IgD-negative memory B cell (primary cell): ENCODE results near the gene RAC2. TPM values are rescaled to one million over a fixed set of nuclear protein-coding genes. Genes with fewer than 3 reads are reported as not detected.

Experiments
- H3K27ac Mint-ChIP-seq, 3 donors: one replicate each; pipeline ENCODE4 v1.8.0; 2020 to 2022; ENCODE audit warnings: mild to moderate bottlenecking in 3 of 3, mixed read lengths in 3 of 3, moderate library complexity in 1 of 3
- H3K27me3 Mint-ChIP-seq: one replicate; pipeline ENCODE4 v1.8.0; 2021; ENCODE audit warnings: mixed read lengths
- H3K36me3 Mint-ChIP-seq: one replicate; pipeline ENCODE4 v1.8.0; 2020; ENCODE audit warnings: mild to moderate bottlenecking, mixed read lengths
- H3K4me1 Mint-ChIP-seq, 3 donors: one replicate each; pipeline ENCODE4 v1.8.0; 2020 to 2022; ENCODE audit warnings: mixed read lengths in 3 of 3, mild to moderate bottlenecking in 1 of 3
- H3K4me3 Mint-ChIP-seq, 4 donors: one replicate each; pipeline ENCODE4 v1.8.0; 2020 to 2022; ENCODE audit warnings: mild to moderate bottlenecking in 4 of 4, mixed read lengths in 4 of 4, moderate library complexity in 3 of 4
- H3K9me3 Mint-ChIP-seq, 3 donors: one replicate each; pipeline ENCODE4 v1.8.0; 2020 to 2021; ENCODE audit warnings: mixed read lengths in 3 of 3, mild to moderate bottlenecking in 1 of 3
- polyA plus RNA-seq: library from polyadenylated mRNA; unstranded; fragments of 300-500 nt; fragmentation: Illumina TruSeq; gene quantifications from one replicate; pipeline ENCODE4 v1.2.3, GENCODE V29; 2021

RAC2 gene
- polyA plus RNA-seq, 1 donor from 2014 or later, result 1,067 TPM

- no peak overlapping the region for H3K4me3 Mint-ChIP-seq
Observed at GRCh38 chr22:37185646-37186227, 58.3 kb downstream of the RAC2 start.

GRCh38 chr22:37184816-37185541 lies 59.1 kb downstream of the RAC2 start:
- H3K9me3 Mint-ChIP-seq, result no peaks in the 10 kb centered on the region
- H3K4me3 Mint-ChIP-seq, result no peak overlapping the region
- H3K27ac Mint-ChIP-seq, result peak overlapping the region in 2 of 3 donors; percentile 18 to 22
- H3K36me3 Mint-ChIP-seq, result peaks cover 5% of the 10 kb centered on the region
- H3K4me1 Mint-ChIP-seq, result peaks cover 6 to 14% (median 9%) of the 10 kb centered on the region in 3 donors
- H3K27me3 Mint-ChIP-seq, result peaks cover 1% of the 10 kb centered on the region

More at GRCh38 chr22:37185646-37186227, 58.3 kb downstream of the RAC2 start:
- H3K4me1 Mint-ChIP-seq, result peaks cover 6 to 14% (median 9%) of the 10 kb centered on the region in 3 donors
- peaks cover 5% of the 10 kb centered on the region for H3K36me3 Mint-ChIP-seq
- H3K27ac Mint-ChIP-seq, result peak overlapping the region in 2 of 3 donors; percentile 39 to 59
- no peaks in the 10 kb centered on the region for H3K9me3 Mint-ChIP-seq
- peaks cover 1% of the 10 kb centered on the region for H3K27me3 Mint-ChIP-seq

- Mint-ChIP-seq H3K4me3 (no peak overlapping the region), H3K36me3 (peaks cover 5% of the 10 kb centered on the region), H3K27ac (no peak overlapping the region), H3K4me1 (peaks cover 6 to 14% (median 9%) of the 10 kb centered on the region in 3 donors), H3K9me3 (no peaks in the 10 kb centered on the region), H3K27me3 (peaks cover 1% of the 10 kb centered on the region)
Observed at GRCh38 chr22:37184380-37184755, 59.7 kb downstream of the RAC2 start.

- Mint-ChIP-seq H3K4me1 (peaks cover 6 to 14% (median 9%) of the 10 kb centered on the region in 3 donors), H3K4me3 (no peak overlapping the region)
Observed at GRCh38 chr22:37183432-37184379, 60.4 kb downstream of the RAC2 start.

GRCh38 chr22:37182949-37183245 lies 61.2 kb downstream of the RAC2 start:
- Mint-ChIP-seq H3K4me1 (peaks cover 6 to 14% (median 9%) of the 10 kb centered on the region in 3 donors), H3K27me3 (peaks cover 1% of the 10 kb centered on the region), H3K27ac (no peak overlapping the region), H3K36me3 (peaks cover 5% of the 10 kb centered on the region), H3K4me3 (no peak overlapping the region), H3K9me3 (no peaks in the 10 kb centered on the region)

More at GRCh38 chr22:37183432-37184379, 60.4 kb downstream of the RAC2 start:
- H3K27ac Mint-ChIP-seq, result no peak overlapping the region
- H3K36me3 Mint-ChIP-seq, result peaks cover 5% of the 10 kb centered on the region
- H3K27me3 Mint-ChIP-seq, result peaks cover 1% of the 10 kb centered on the region
- no peaks in the 10 kb centered on the region for H3K9me3 Mint-ChIP-seq

- Mint-ChIP-seq H3K27me3 (peaks cover 1% of the 10 kb centered on the region), H3K4me1 (peaks cover 9 to 18% (median 10%) of the 10 kb centered on the region in 3 donors), H3K4me3 (no peak overlapping the region), H3K27ac (no peak overlapping the region), H3K9me3 (peaks cover 0 to 1% (median 0%) of the 10 kb centered on the region in 3 donors), H3K36me3 (peaks cover 9% of the 10 kb centered on the region)
Observed at GRCh38 chr22:37182101-37182948, 61.7 kb downstream of the RAC2 start.

GRCh38 chr22:37181681-37182080 lies 62.4 kb downstream of the RAC2 start:
- no peak overlapping the region for H3K4me3 Mint-ChIP-seq
- peaks cover 10% of the 10 kb centered on the region for H3K36me3 Mint-ChIP-seq
- H3K27me3 Mint-ChIP-seq, result peaks cover 1% of the 10 kb centered on the region
- H3K4me1 Mint-ChIP-seq, result peaks cover 9 to 18% (median 13%) of the 10 kb centered on the region in 3 donors
- peak overlapping the region in 1 of 3 donors; percentile 67 for H3K27ac Mint-ChIP-seq
- peaks cover 0 to 1% (median 0%) of the 10 kb centered on the region in 3 donors for H3K9me3 Mint-ChIP-seq

GRCh38 chr22:37180531-37181231 lies 63.4 kb downstream of the RAC2 start:
- H3K27ac Mint-ChIP-seq, result no peak overlapping the region
- H3K4me3 Mint-ChIP-seq, result no peak overlapping the region
- peaks cover 7% of the 10 kb centered on the region for H3K27me3 Mint-ChIP-seq
- H3K36me3 Mint-ChIP-seq, result peaks cover 11% of the 10 kb centered on the region
- peaks cover 11 to 13% (median 12%) of the 10 kb centered on the region in 3 donors for H3K4me1 Mint-ChIP-seq
- peaks cover 0 to 1% (median 0%) of the 10 kb centered on the region in 3 donors for H3K9me3 Mint-ChIP-seq

- H3K27me3 Mint-ChIP-seq, result peaks cover 9% of the 10 kb centered on the region
- peaks cover 10 to 13% (median 12%) of the 10 kb centered on the region in 3 donors for H3K4me1 Mint-ChIP-seq
- peaks cover 0 to 1% (median 0%) of the 10 kb centered on the region in 3 donors for H3K9me3 Mint-ChIP-seq
- H3K4me3 Mint-ChIP-seq, result no peak overlapping the region
- no peak overlapping the region for H3K27ac Mint-ChIP-seq
- H3K36me3 Mint-ChIP-seq, result peaks cover 11% of the 10 kb centered on the region
Observed at GRCh38 chr22:37179622-37180420, 64.2 kb downstream of the RAC2 start.

- peaks cover 0 to 1% (median 0%) of the 10 kb centered on the region in 3 donors for H3K9me3 Mint-ChIP-seq
- no peak overlapping the region for H3K4me3 Mint-ChIP-seq
- H3K27ac Mint-ChIP-seq, result peak overlapping the region in 1 of 3 donors; percentile 84
- peaks cover 11% of the 10 kb centered on the region for H3K27me3 Mint-ChIP-seq
- H3K4me1 Mint-ChIP-seq, result peaks cover 10 to 13% (median 10%) of the 10 kb centered on the region in 3 donors
- peaks cover 11% of the 10 kb centered on the region for H3K36me3 Mint-ChIP-seq
Observed at GRCh38 chr22:37179126-37179470, 65.0 kb downstream of the RAC2 start.

- H3K27me3 Mint-ChIP-seq, result peaks cover 11% of the 10 kb centered on the region
- H3K36me3 Mint-ChIP-seq, result peaks cover 9% of the 10 kb centered on the region
- no peak overlapping the region for H3K4me3 Mint-ChIP-seq
- peak overlapping the region in 1 of 3 donors; percentile 84 for H3K27ac Mint-ChIP-seq
- H3K4me1 Mint-ChIP-seq, result peaks cover 9 to 13% (median 10%) of the 10 kb centered on the region in 3 donors
- peaks cover 0 to 1% (median 0%) of the 10 kb centered on the region in 3 donors for H3K9me3 Mint-ChIP-seq
Observed at GRCh38 chr22:37178350-37179125, 65.5 kb downstream of the RAC2 start.

GRCh38 chr22:37177755-37178154 lies 66.3 kb downstream of the RAC2 start:
- peak overlapping the region in 1 of 3 donors; percentile 65 for H3K27ac Mint-ChIP-seq

More at GRCh38 chr22:37177755-37178154, 66.3 kb downstream of the RAC2 start:
- peaks cover 0 to 1% (median 0%) of the 10 kb centered on the region in 3 donors for H3K9me3 Mint-ChIP-seq
- H3K4me1 Mint-ChIP-seq, result peaks cover 8 to 13% (median 10%) of the 10 kb centered on the region in 3 donors
- peak overlapping the region in 1 of 4 donors; percentile 16 for H3K4me3 Mint-ChIP-seq
- peaks cover 11% of the 10 kb centered on the region for H3K27me3 Mint-ChIP-seq
- H3K36me3 Mint-ChIP-seq, result peaks cover 7% of the 10 kb centered on the region
